Measurements from ENCODE around the gene ERBB3. TPM values are rescaled to one million over a fixed set of nuclear protein-coding genes. Genes with fewer than 3 reads are reported as not detected.

Gene ERBB3
- total RNA-seq, 1 experiment from 2014 or later = 64.3 TPM

DNA sequence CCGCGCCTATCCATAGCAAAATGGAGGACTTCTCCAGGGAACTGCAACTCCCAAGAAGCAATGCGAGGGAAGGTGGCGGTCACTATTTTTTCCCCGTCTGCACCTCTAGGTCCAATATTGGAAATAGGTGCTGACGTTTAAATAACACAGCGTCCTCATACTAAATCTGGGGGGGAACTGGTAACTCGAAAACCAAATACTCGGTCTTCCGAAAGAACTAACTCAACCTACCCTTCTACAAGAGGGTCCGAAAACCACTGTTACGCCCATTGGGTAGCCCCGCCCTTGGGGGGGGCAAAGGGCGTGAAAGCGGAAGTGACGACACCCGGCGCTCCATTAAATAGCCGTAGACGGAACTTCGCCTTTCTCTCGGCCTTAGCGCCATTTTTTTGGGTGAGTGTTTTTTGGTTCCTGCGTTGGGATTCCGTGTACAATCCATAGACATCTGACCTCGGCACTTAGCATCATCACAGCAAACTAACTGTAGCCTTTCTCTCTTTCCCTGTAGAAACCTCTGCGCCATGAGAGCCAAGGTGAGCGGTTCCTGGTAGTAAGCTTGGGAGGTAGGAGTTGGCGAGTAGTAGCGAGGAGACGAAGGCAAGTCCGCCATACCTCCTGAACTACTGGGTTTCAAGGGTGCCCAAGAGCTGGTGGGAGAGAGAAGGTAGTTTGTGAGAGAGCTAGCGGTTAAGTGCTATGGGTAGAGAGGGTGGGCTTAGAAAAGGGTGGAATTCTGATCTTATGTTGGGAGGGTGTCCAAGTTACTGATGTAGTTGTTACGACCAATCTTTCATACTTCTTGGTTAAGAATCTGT lies 36.5 kb downstream of the ERBB3 start, which contains the start of gene RPL41 (continued):
- TF ChIP-seq, protein P1, sequence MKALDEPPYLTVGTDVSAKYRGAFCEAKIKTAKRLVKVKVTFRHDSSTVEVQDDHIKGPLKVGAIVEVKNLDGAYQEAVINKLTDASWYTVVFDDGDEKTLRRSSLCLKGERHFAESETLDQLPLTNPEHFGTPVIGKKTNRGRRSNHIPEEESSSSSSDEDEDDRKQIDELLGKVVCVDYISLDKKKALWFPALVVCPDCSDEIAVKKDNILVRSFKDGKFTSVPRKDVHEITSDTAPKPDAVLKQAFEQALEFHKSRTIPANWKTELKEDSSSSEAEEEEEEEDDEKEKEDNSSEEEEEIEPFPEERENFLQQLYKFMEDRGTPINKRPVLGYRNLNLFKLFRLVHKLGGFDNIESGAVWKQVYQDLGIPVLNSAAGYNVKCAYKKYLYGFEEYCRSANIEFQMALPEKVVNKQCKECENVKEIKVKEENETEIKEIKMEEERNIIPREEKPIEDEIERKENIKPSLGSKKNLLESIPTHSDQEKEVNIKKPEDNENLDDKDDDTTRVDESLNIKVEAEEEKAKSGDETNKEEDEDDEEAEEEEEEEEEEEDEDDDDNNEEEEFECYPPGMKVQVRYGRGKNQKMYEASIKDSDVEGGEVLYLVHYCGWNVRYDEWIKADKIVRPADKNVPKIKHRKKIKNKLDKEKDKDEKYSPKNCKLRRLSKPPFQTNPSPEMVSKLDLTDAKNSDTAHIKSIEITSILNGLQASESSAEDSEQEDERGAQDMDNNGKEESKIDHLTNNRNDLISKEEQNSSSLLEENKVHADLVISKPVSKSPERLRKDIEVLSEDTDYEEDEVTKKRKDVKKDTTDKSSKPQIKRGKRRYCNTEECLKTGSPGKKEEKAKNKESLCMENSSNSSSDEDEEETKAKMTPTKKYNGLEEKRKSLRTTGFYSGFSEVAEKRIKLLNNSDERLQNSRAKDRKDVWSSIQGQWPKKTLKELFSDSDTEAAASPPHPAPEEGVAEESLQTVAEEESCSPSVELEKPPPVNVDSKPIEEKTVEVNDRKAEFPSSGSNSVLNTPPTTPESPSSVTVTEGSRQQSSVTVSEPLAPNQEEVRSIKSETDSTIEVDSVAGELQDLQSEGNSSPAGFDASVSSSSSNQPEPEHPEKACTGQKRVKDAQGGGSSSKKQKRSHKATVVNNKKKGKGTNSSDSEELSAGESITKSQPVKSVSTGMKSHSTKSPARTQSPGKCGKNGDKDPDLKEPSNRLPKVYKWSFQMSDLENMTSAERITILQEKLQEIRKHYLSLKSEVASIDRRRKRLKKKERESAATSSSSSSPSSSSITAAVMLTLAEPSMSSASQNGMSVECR (CRISPR knock-in tag; IDR thresholded peaks at IDR 0.05; ENCODE audit: borderline replicate concordance) = no peak; the same call in 1 of the 2 replicates
- TF ChIP-seq ZNF138 (CRISPR knock-in tag; conservative IDR thresholded peaks at IDR 0.05) (no peak), JAZF1 (CRISPR knock-in tag; IDR thresholded peaks at IDR 0.05) (no peak), TEAD1 (CRISPR knock-in tag; IDR thresholded peaks at IDR 0.05) (peak; percentile 88), SMAD3 (CRISPR knock-in tag; IDR thresholded peaks at IDR 0.05; ENCODE audit: borderline replicate concordance) (no peak), PRDM15 (CRISPR knock-in tag; IDR thresholded peaks at IDR 0.05) (no peak), SOX15 (CRISPR knock-in tag; IDR thresholded peaks at IDR 0.05) (no peak), SP1 (CRISPR knock-in tag; conservative IDR thresholded peaks at IDR 0.05) (peak; percentile 89), NFE2L1 (CRISPR knock-in tag; IDR thresholded peaks at IDR 0.05) (no peak), EMX1 (CRISPR knock-in tag; IDR thresholded peaks at IDR 0.05) (peak; percentile 85), ZNF121 (CRISPR knock-in tag; IDR thresholded peaks at IDR 0.05) (no peak), FOXP1 (CRISPR knock-in tag; IDR thresholded peaks at IDR 0.05; ENCODE audit: borderline replicate concordance) (0 out of 2 replicates have a peak, but pooled peaks have one; percentile 31), ZNF425 (CRISPR knock-in tag; conservative IDR thresholded peaks at IDR 0.05) (peak; percentile 90; the same call in 1 of the 2 replicates), JUN (CRISPR knock-in tag; IDR thresholded peaks at IDR 0.05) (peak; percentile 66; the same call in 1 of the 2 replicates), PRRX2 (CRISPR knock-in tag; IDR thresholded peaks at IDR 0.05) (peak; percentile 91), CBFB (CRISPR knock-in tag; IDR thresholded peaks at IDR 0.05; ENCODE audit: low read depth) (no peak), ELF4 (CRISPR knock-in tag; IDR thresholded peaks at IDR 0.05; ENCODE audit: low read depth) (no peak), CDX4 (CRISPR knock-in tag; IDR thresholded peaks at IDR 0.05; ENCODE audit: borderline replicate concordance) (no peak; the same call in 1 of the 2 replicates)
- TF ChIP-seq, protein P2, sequence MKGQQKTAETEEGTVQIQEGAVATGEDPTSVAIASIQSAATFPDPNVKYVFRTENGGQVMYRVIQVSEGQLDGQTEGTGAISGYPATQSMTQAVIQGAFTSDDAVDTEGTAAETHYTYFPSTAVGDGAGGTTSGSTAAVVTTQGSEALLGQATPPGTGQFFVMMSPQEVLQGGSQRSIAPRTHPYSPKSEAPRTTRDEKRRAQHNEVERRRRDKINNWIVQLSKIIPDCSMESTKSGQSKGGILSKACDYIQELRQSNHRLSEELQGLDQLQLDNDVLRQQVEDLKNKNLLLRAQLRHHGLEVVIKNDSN (CRISPR knock-in tag; IDR thresholded peaks at IDR 0.05) = peak; percentile 60; the same call in 1 of the 2 replicates
- TF ChIP-seq, protein P3, sequence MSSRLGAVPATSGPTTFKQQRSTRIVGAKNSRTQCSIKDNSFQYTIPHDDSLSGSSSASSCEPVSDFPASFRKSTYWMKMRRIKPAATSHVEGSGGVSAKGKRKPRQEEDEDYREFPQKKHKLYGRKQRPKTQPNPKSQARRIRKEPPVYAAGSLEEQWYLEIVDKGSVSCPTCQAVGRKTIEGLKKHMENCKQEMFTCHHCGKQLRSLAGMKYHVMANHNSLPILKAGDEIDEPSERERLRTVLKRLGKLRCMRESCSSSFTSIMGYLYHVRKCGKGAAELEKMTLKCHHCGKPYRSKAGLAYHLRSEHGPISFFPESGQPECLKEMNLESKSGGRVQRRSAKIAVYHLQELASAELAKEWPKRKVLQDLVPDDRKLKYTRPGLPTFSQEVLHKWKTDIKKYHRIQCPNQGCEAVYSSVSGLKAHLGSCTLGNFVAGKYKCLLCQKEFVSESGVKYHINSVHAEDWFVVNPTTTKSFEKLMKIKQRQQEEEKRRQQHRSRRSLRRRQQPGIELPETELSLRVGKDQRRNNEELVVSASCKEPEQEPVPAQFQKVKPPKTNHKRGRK (CRISPR knock-in tag; IDR thresholded peaks at IDR 0.05; ENCODE audit: borderline replicate concordance) = no peak; the same call in 1 of the 2 replicates
- TF ChIP-seq, protein P4, sequence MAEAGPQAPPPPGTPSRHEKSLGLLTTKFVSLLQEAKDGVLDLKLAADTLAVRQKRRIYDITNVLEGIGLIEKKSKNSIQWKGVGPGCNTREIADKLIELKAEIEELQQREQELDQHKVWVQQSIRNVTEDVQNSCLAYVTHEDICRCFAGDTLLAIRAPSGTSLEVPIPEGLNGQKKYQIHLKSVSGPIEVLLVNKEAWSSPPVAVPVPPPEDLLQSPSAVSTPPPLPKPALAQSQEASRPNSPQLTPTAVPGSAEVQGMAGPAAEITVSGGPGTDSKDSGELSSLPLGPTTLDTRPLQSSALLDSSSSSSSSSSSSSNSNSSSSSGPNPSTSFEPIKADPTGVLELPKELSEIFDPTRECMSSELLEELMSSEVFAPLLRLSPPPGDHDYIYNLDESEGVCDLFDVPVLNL (CRISPR knock-in tag; IDR thresholded peaks at IDR 0.05; ENCODE audit: borderline replicate concordance, low read depth) = no peak
- TF ChIP-seq, protein P5, sequence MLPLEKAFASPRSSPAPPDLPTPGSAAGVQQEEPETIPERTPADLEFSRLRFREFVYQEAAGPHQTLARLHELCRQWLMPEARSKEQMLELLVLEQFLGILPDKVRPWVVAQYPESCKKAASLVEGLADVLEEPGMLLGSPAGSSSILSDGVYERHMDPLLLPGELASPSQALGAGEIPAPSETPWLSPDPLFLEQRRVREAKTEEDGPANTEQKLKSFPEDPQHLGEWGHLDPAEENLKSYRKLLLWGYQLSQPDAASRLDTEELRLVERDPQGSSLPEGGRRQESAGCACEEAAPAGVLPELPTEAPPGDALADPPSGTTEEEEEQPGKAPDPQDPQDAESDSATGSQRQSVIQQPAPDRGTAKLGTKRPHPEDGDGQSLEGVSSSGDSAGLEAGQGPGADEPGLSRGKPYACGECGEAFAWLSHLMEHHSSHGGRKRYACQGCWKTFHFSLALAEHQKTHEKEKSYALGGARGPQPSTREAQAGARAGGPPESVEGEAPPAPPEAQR (CRISPR knock-in tag; IDR thresholded peaks at IDR 0.05) = no peak; the same call in 1 of the 2 replicates
